GM23338 (cell line): ENCODE results near the gene SLC26A1.

Experiments used
- CREB1 ChIP-seq: fragments of 250-450 bp; sonication (Bioruptor Pico); IDR thresholded peaks from 2 replicates; pipeline ENCODE4 v1.5.0; 2020; ENCODE audit warnings: low read depth, mild to moderate bottlenecking, moderate library complexity
- CTCF ChIP-seq, 2 experiments: fragments of 200-600 bp in 1 of 2; sonication (generic) in 1 of 2; conservative IDR thresholded peaks; 2 replicates each; pipeline versions ENCODE4 v1.5.1 to v1.6.1; 2016 to 2017; ENCODE audit warnings: antibody characterized with exemption in 2 of 2, low read depth in 2 of 2, mild to moderate bottlenecking in 2 of 2, moderate library complexity in 1 of 2
- ETS1 ChIP-seq: IDR thresholded peaks from 2 replicates; pipeline ENCODE4 v1.6.1; 2016; ENCODE audit warnings: antibody characterized with exemption
- EZH2 ChIP-seq: fragments of 200-600 bp; sonication (generic); IDR thresholded peaks from one replicate; pipeline ENCODE4 v1.8.0; 2017; ENCODE audit warnings: antibody characterized with exemption, mild to moderate bottlenecking, low read depth; ENCODE audit not compliant: unreplicated experiment
- EZH2phosphoT487 ChIP-seq: fragments of 200-600 bp; sonication (generic); IDR thresholded peaks from one replicate; pipeline ENCODE4 v1.8.1; 2018; ENCODE audit warnings: antibody characterized with exemption; ENCODE audit not compliant: unreplicated experiment
- JUNB ChIP-seq: IDR thresholded peaks from one replicate; pipeline ENCODE4 v1.6.1; 2016; ENCODE audit warnings: antibody characterized with exemption; ENCODE audit not compliant: unreplicated experiment
- NANOG ChIP-seq: IDR thresholded peaks from 2 replicates; pipeline ENCODE4 v1.6.1; 2016; ENCODE audit warnings: antibody characterized with exemption, borderline replicate concordance
- POLR2AphosphoS5 ChIP-seq: IDR thresholded peaks from 2 replicates; pipeline ENCODE4 v1.6.1; 2016; ENCODE audit warnings: antibody characterized with exemption, low read depth
- REST ChIP-seq: IDR thresholded peaks from one replicate; pipeline ENCODE4 v1.6.1; 2018; ENCODE audit warnings: antibody characterized with exemption; ENCODE audit not compliant: unreplicated experiment
- STAT1 ChIP-seq: IDR thresholded peaks from one replicate; pipeline ENCODE4 v1.6.1; 2016; ENCODE audit warnings: antibody characterized with exemption; ENCODE audit not compliant: unreplicated experiment
- ZNF114 ChIP-seq: fragments of 250-450 bp; sonication (Bioruptor Pico); IDR thresholded peaks from 2 replicates; pipeline ENCODE4 v1.5.0; 2020; ENCODE audit warnings: mild to moderate bottlenecking, moderate library complexity

GRCh38 chr4:1022739-1023066 is 29.5 kb upstream of the SLC26A1 start:
- TF ChIP-seq POLR2AphosphoS5 = no peak
- no peak for TF ChIP-seq CTCF (conservative IDR thresholded peaks at IDR 0.05; ENCODE audit: low read depth in 2 of 2)
- no peak for TF ChIP-seq REST
- TF ChIP-seq EZH2 = no peak
- no peak for TF ChIP-seq EZH2phosphoT487
- TF ChIP-seq CREB1 = no peak
- no peak for TF ChIP-seq NANOG
- no peak for TF ChIP-seq JUNB
- TF ChIP-seq STAT1 = no peak
- TF ChIP-seq ETS1 = no peak
- no peak for TF ChIP-seq ZNF114
